Measurements from ENCODE around the gene ETNK2.

ETNK2 gene

DNA sequence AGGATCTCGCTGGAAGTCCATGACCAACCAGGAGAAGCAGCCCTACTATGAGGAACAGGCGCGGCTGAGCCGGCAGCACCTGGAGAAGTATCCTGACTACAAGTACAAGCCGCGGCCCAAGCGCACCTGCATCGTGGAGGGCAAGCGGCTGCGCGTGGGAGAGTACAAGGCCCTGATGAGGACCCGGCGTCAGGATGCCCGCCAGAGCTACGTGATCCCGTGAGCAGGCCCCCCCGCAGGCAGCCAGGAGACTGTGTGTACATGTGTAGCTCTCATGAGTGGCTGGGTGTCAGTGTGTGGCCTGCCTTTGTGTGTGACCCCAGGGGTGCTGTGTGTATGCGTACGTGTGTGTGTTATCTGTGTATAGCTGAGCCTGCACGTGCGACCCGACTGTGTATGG, 27.2 kb downstream of the ETNK2 start:
- DNase-seq (ENCODE audit: low read depth) = no peak
- no peak overlapping the region for H3K4me3 ChIP-seq (ENCODE audit: low read depth, low read length)
- TF ChIP-seq, protein P1, sequence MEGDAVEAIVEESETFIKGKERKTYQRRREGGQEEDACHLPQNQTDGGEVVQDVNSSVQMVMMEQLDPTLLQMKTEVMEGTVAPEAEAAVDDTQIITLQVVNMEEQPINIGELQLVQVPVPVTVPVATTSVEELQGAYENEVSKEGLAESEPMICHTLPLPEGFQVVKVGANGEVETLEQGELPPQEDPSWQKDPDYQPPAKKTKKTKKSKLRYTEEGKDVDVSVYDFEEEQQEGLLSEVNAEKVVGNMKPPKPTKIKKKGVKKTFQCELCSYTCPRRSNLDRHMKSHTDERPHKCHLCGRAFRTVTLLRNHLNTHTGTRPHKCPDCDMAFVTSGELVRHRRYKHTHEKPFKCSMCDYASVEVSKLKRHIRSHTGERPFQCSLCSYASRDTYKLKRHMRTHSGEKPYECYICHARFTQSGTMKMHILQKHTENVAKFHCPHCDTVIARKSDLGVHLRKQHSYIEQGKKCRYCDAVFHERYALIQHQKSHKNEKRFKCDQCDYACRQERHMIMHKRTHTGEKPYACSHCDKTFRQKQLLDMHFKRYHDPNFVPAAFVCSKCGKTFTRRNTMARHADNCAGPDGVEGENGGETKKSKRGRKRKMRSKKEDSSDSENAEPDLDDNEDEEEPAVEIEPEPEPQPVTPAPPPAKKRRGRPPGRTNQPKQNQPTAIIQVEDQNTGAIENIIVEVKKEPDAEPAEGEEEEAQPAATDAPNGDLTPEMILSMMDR (IDR thresholded peaks at IDR 0.05; ENCODE audit: low read depth, low read length) = no peak

DNA sequence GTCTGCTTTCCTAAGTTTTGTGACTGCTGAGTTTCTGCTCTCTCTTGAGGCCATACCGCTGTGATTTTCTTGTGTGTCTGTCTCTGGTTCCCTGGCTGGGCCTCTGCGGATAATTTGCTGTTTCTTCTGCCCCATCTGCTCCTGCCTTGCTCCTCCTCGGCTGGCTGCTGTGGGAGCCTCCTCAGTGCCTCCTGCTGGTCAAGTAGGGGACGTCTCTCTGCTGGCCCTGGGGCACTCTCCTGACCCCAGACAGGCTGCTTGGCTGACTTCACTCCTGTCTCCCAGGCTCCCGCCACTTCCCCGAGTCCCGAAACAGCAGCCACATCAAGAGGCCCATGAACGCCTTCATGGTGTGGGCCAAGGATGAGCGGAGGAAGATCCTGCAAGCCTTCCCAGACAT, 28.5 kb downstream of the ETNK2 start:
- no peak overlapping the region for H3K4me3 ChIP-seq (ENCODE audit: low read depth, low read length)
- TF ChIP-seq, protein P2, sequence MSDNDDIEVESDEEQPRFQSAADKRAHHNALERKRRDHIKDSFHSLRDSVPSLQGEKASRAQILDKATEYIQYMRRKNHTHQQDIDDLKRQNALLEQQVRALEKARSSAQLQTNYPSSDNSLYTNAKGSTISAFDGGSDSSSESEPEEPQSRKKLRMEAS (IDR thresholded peaks at IDR 0.05; ENCODE audit: low read depth, low read length) = no peak
- TF ChIP-seq POLR2A (IDR thresholded peaks at IDR 0.05; ENCODE audit: extremely low read depth, insufficient read length) = no peak
- TF ChIP-seq, protein P1 (IDR thresholded peaks at IDR 0.05; ENCODE audit: low read depth, low read length) = peak; percentile 35
- no peak for TF ChIP-seq MYC (IDR thresholded peaks at IDR 0.05; ENCODE audit: low read depth, low read length)
- peak; percentile 29 for DNase-seq (ENCODE audit: low read depth)

DNA sequence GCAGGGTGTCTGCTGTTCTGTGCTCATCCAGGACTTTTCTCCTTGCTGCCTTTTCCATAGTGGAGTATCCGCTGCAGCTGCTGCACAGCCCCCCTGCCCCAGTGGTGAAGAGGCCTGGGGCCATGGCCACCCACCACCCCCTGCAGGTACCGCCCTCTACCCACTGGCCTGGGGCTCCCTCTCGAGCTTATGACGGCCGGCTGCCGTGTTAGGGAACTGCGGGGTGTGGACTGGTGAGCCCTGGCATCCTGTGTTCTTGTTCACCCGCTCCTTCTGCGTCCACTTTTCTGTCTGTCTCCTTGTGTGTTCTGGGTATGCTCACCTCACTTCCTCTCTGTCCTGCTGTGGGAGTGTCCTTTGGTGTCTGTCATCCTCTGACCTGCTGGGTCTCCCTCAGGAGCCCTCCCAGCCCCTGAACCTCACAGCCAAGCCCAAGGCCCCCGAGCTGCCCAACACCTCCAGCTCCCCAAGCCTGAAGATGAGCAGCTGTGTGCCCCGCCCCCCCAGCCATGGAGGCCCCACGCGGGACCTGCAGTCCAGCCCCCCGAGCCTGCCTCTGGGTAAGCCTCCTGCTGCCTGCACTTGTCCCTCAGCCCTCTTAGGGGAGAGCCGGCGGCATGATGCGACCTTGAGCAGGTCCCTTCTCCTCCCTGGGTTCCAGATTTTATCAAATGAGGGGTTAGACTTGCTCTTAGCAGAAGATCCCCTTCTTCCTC, 29.8 kb downstream of the ETNK2 start:
- TF ChIP-seq, protein P2 (IDR thresholded peaks at IDR 0.05; ENCODE audit: low read depth, low read length) = no peak
- TF ChIP-seq, protein P1 (IDR thresholded peaks at IDR 0.05; ENCODE audit: low read depth, low read length) = no peak
- no peak for TF ChIP-seq POLR2A (IDR thresholded peaks at IDR 0.05; ENCODE audit: extremely low read depth, insufficient read length)
- no peak overlapping the region for H3K4me3 ChIP-seq (ENCODE audit: low read depth, low read length)
- no peak for DNase-seq (ENCODE audit: low read depth)

DNA sequence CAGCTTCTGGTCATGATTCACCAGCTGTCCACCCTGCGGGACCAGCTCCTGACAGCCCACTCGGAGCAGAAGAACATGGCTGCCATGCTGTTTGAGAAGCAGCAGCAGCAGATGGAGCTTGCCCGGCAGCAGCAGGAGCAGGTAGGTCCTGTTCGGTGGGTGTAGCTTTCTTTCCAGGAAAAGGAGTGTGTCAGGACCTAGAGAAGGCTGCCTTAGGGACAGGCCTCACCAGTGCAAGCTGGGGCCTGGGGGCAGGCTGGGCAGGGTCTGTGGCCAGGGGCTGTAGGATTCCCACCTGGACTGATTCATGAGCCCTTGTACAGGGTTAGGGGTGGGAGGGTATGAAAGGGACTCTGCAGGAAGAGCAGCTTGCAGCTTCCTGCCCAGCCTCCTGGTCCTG, 35.3 kb downstream of the ETNK2 start:
- TF ChIP-seq, protein P1 (IDR thresholded peaks at IDR 0.05; ENCODE audit: low read depth, low read length) = no peak
- TF ChIP-seq MYC (IDR thresholded peaks at IDR 0.05; ENCODE audit: low read depth, low read length) (no peak), POLR2A (IDR thresholded peaks at IDR 0.05; ENCODE audit: extremely low read depth, insufficient read length) (no peak)
- TF ChIP-seq, protein P2 (IDR thresholded peaks at IDR 0.05; ENCODE audit: low read depth, low read length) = no peak
- no peak overlapping the region for H3K4me3 ChIP-seq (ENCODE audit: low read depth, low read length)
- DNase-seq (ENCODE audit: low read depth) = no peak

DNA sequence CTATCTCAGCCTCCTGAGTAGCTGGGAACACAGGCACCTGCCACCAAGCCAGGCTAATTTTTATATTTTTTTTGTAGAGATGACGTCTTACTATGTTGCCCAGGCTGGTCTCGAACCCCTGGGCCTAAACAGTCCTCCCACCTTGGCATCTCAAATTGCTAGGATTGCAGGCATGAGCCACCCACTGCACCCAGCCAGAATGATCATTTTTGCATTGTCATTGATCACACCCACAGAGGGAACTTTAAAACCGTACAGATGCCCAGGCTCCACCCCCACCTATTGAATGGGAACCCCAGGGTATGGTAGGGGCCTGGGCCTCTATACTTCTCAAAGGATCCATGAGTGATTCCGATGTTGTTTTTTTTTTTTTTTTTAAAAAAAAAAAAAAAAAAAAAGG, 36.7 kb downstream of the ETNK2 start:
- H3K4me3 ChIP-seq (ENCODE audit: low read depth, low read length) = no peak overlapping the region
- TF ChIP-seq, protein P1 (IDR thresholded peaks at IDR 0.05; ENCODE audit: low read depth, low read length) = no peak
- TF ChIP-seq POLR2A (IDR thresholded peaks at IDR 0.05; ENCODE audit: extremely low read depth, insufficient read length) = no peak
- TF ChIP-seq MYC (IDR thresholded peaks at IDR 0.05; ENCODE audit: low read depth, low read length) = no peak
- DNase-seq (ENCODE audit: low read depth) = peak; percentile 25

DNA sequence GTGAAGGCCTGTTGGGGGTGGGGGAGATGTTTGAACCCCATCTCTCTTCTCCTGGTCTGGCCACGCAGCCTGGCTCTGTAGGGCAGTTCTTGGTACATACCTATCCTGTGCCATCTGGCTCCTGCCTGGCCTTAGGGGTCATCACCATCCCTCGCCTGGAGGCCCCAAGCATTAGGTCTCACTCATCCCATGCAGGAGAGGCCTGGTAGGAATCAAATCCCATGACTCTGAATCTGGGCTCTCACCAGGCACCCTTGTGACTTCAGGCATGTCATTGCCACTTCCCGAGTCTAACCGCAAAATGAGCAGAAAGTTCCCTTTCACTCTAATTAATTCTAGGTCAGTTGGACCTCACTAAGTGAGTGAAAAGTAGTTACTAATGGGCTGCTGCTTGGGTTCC, 37.2 kb downstream of the ETNK2 start:
- no peak for TF ChIP-seq POLR2A (IDR thresholded peaks at IDR 0.05; ENCODE audit: extremely low read depth, insufficient read length)
- TF ChIP-seq, protein P1 (IDR thresholded peaks at IDR 0.05; ENCODE audit: low read depth, low read length) = no peak
- TF ChIP-seq, protein P2 (IDR thresholded peaks at IDR 0.05; ENCODE audit: low read depth, low read length) = no peak
- peak; percentile 60 for DNase-seq (ENCODE audit: low read depth)

More for the DNA sequence above, 37.2 kb downstream of the ETNK2 start:
- H3K4me3 ChIP-seq (ENCODE audit: low read depth, low read length) = no peak overlapping the region
